ENCODE measurements around the gene DDX47.
A peak's percentile ranks its signal among the peaks of the same experiment; 100 is the strongest.

DDX47 gene

DNA sequence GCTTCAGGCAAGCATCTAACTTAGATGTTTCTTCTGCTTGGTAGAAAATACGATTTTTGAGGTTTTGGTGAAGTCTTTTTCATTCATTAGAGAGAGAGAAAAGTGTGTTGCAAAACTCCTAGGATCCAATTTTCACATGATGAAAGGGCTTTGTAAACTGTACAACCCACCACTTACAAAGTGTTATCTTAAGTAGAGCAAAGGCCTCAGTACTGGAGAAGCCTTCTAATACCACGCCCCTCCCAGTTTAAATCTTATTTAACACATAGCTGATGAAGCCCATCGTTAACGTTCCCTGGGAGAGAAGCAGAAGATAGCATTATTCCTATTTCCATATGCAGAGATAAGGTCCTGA is 26.8 kb upstream of the DDX47 start:
- Histone ChIP-seq H3K27me3 (no peaks in the 10 kb centered on the region), H3K4me3 (ENCODE audit: low read depth in 1 of 2, low read length in 1 of 2) (peak overlapping the region; percentile 71 to 76), H3K36me3 (no peaks in the 10 kb centered on the region), H3K27ac (no peak overlapping the region), H3K9me3 (no peaks in the 10 kb centered on the region), H3K4me1 (ENCODE audit: control insufficient read depth in 1 of 2, insufficient read depth in 1 of 2, low read depth in 1 of 2, low read length in 1 of 2) (peaks cover 8 to 13% of the 10 kb centered on the region in 2 experiments)
- TF ChIP-seq, protein P1, sequence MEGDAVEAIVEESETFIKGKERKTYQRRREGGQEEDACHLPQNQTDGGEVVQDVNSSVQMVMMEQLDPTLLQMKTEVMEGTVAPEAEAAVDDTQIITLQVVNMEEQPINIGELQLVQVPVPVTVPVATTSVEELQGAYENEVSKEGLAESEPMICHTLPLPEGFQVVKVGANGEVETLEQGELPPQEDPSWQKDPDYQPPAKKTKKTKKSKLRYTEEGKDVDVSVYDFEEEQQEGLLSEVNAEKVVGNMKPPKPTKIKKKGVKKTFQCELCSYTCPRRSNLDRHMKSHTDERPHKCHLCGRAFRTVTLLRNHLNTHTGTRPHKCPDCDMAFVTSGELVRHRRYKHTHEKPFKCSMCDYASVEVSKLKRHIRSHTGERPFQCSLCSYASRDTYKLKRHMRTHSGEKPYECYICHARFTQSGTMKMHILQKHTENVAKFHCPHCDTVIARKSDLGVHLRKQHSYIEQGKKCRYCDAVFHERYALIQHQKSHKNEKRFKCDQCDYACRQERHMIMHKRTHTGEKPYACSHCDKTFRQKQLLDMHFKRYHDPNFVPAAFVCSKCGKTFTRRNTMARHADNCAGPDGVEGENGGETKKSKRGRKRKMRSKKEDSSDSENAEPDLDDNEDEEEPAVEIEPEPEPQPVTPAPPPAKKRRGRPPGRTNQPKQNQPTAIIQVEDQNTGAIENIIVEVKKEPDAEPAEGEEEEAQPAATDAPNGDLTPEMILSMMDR (IDR thresholded peaks at IDR 0.05): no peak

GRCh38 chr12:12786706-12787601 is 26.2 kb upstream of the DDX47 start:
- no peaks in the 10 kb centered on the region for H3K9me3 ChIP-seq
- H3K4me1 ChIP-seq (ENCODE audit: control insufficient read depth in 1 of 2, insufficient read depth in 1 of 2, low read depth in 1 of 2, low read length in 1 of 2): peaks cover 8 to 13% of the 10 kb centered on the region in 2 experiments
- peak overlapping the region; percentile 71 to 76 for H3K4me3 ChIP-seq (ENCODE audit: low read depth in 1 of 2, low read length in 1 of 2)
- no peaks in the 10 kb centered on the region for H3K36me3 ChIP-seq
- no peaks in the 10 kb centered on the region for H3K27me3 ChIP-seq
- TF ChIP-seq, protein P1 (IDR thresholded peaks at IDR 0.05): peak; percentile 53
- no peak overlapping the region for H3K27ac ChIP-seq

DNA sequence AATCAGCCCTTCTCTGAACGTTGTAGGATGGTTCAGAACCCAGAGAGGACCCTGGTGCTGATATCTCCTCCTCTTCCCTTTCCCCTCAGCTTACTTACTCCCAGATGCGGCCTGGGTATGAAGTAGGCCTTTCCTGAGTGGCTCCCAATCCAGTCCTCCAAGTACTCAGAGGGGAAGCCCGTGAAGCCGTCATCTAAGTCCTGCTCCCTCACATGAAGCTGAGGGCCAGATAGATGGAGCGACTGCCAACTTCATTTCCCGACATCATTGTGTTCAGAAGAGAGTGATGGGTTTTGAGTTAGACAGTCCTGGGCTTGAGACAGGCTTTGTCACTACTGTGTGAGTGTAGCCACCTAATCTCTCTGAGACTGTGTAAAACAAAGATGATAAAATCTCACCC is 25.0 kb upstream of the DDX47 start:
- no peaks in the 10 kb centered on the region for H3K36me3 ChIP-seq
- peaks cover 8 to 13% of the 10 kb centered on the region in 2 experiments for H3K4me1 ChIP-seq (ENCODE audit: control insufficient read depth in 1 of 2, insufficient read depth in 1 of 2, low read depth in 1 of 2, low read length in 1 of 2)
- no peaks in the 10 kb centered on the region for H3K27me3 ChIP-seq
- H3K27ac ChIP-seq: no peak overlapping the region
- H3K4me3 ChIP-seq (ENCODE audit: low read depth in 1 of 2, low read length in 1 of 2): no peak overlapping the region
- H3K9me3 ChIP-seq: no peaks in the 10 kb centered on the region
- TF ChIP-seq, protein P1 (IDR thresholded peaks at IDR 0.05): no peak

- Histone ChIP-seq H3K4me3 (ENCODE audit: low read depth in 1 of 2, low read length in 1 of 2) (no peak overlapping the region), H3K9me3 (no peaks in the 10 kb centered on the region), H3K36me3 (no peaks in the 10 kb centered on the region), H3K27ac (no peak overlapping the region), H3K4me1 (ENCODE audit: control insufficient read depth in 1 of 2, insufficient read depth in 1 of 2, low read depth in 1 of 2, low read length in 1 of 2) (peaks cover 8 to 13% of the 10 kb centered on the region in 2 experiments), H3K27me3 (no peaks in the 10 kb centered on the region)
- TF ChIP-seq, protein P1 (IDR thresholded peaks at IDR 0.05): peak; percentile 68
Observed at GRCh38 chr12:12788675-12789368, 24.3 kb upstream of the DDX47 start.

DNA sequence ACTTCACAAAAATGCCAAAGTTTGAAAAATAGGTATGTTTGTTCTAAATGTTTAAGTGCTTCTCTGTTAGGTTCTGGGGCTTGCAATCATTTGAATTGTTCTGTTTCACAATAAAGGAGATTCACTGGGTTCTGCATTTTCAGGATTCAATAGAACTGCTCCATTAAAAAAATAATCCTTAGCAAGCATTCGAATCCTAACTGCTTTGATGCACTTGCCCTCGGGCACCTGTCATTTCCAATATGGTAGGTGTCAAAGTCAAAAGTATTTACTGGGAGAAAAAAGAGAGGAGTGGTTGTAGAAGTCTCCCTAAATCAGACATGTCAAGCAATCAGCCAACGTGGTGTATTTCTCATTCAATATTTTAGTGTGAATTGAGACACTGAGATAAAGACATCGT is 22.2 kb upstream of the DDX47 start:
- TF ChIP-seq, protein P1 (IDR thresholded peaks at IDR 0.05): no peak
- Histone ChIP-seq H3K4me3 (ENCODE audit: low read depth in 1 of 2, low read length in 1 of 2) (no peak overlapping the region), H3K4me1 (ENCODE audit: control insufficient read depth in 1 of 2, insufficient read depth in 1 of 2, low read depth in 1 of 2, low read length in 1 of 2) (peaks cover 8 to 13% of the 10 kb centered on the region in 2 experiments), H3K36me3 (no peaks in the 10 kb centered on the region), H3K9me3 (no peaks in the 10 kb centered on the region), H3K27me3 (no peaks in the 10 kb centered on the region), H3K27ac (no peak overlapping the region)

Data from neutrophil (primary cell).